ENCODE data around the gene RNF32. TPM values are rescaled to one million over a fixed set of nuclear protein-coding genes. Genes with fewer than 3 reads are reported as not detected.

Gene RNF32
- total and polyA plus RNA-seq, 2 of the 13 experiments (the other 11 are each of a cell fraction or from before 2014, with no cell fraction given) = not detected

GRCh38 chr7:156604836-156605695 is 35.5 kb upstream of the RNF32 start:
- no peak for ATAC-seq
- CTCF ChIA-PET (ENCODE audit: low intra/inter-chr PET ratio, low total read pairs) = no interaction called here
- in situ Hi-C loops (cut with HindIII; ENCODE audit: extremely low pct_ligation_motif_present, low pct_unique_long_range_greater_than_20kb) = no loop called here

More at GRCh38 chr7:156604836-156605695, 35.5 kb upstream of the RNF32 start:
- POLR2A ChIA-PET = interaction anchor here (2.9 kb wide), 1 partner anchor 9 kb away, joined by 14 read pairs; no protein-coding TSS in a partner anchor
- Histone ChIP-seq H3K27me3 (ENCODE audit: control insufficient read depth in 1 of 2, insufficient read depth in 2 of 2, low read length in 2 of 2) (no peaks in the 10 kb centered on the region), H3K4me2 (ENCODE audit: low read depth, low read length) (no peak overlapping the region), H2AFZ (ENCODE audit: low read length) (no peak overlapping the region), H3K9ac (ENCODE audit: insufficient read depth, low read depth, low read length) (no peak overlapping the region), H4K20me1 (ENCODE audit: insufficient read depth, low read length) (no peaks in the 10 kb centered on the region), H3K79me2 (ENCODE audit: insufficient read depth, low read length) (no peaks in the 10 kb centered on the region), H3K4me1 (ENCODE audit: insufficient read depth, low read length) (peaks cover 39% of the 10 kb centered on the region), H3K9me3 (ENCODE audit: low read length) (no peaks in the 10 kb centered on the region), H3K27ac (ENCODE audit: extremely low read length, insufficient read depth, low read length) (no peak overlapping the region), H3K36me3 (replicated peaks in 1 of 2; ENCODE audit: control insufficient read depth in 1 of 2, insufficient read depth in 2 of 2, low read length in 2 of 2) (no peaks in the 10 kb centered on the region), H3K4me3 (replicated peaks in 1 of 3; ENCODE audit: insufficient read depth in 1 of 3, low read depth in 2 of 3, low read length in 3 of 3) (no peak overlapping the region)
- intact Hi-C loops (cut with micrococcal nuclease; ENCODE audit: unreplicated experiment) = no loop called here
- FAIRE-seq = no peak
- peak; percentile 28 for TF ChIP-seq ZNF687 (CRISPR knock-in tag; IDR thresholded peaks at IDR 0.05)
- no peak for TF ChIP-seq DPF2 (CRISPR knock-in tag; IDR thresholded peaks at IDR 0.05; ENCODE audit: borderline replicate concordance, low read depth)
- 96% methylated on average over 22 of the region's 22 CpGs for WGBS (ENCODE audit: low lambda C conversion rate)
- BruUV-seq (replicated peaks) = no TSS peak
- no peak for DNase-seq (ENCODE audit: low spot score)

Measured in HepG2 (cell line).